SK-N-SH treated with all-trans-retinoic acid at 6 μM for 48 hours (cell line): ENCODE results near the gene LCTL.

Experiments
- RARB ChIP-seq: fragments of 250-450 bp; sonication (Bioruptor Pico); IDR thresholded peaks from 2 replicates; pipeline ENCODE4 v1.8.0; 2021; ENCODE audit warnings: mild to moderate bottlenecking, moderate library complexity
- SNAI2 ChIP-seq: fragments of 250-450 bp; sonication (Bioruptor Pico); IDR thresholded peaks from 2 replicates; pipeline ENCODE4 v1.5.0; 2020; ENCODE audit warnings: mild to moderate bottlenecking, moderate library complexity
- ZFP30 ChIP-seq: fragments of 450-650 bp; formaldehyde crosslinking; IDR thresholded peaks from 2 replicates; pipeline ENCODE4 v1.5.0; 2022; ENCODE audit warnings: mild to moderate bottlenecking, moderate library complexity
- TF ChIP-seq, protein P1 (sequence below): fragments of 250-450 bp; sonication (Bioruptor Pico); IDR thresholded peaks from 2 replicates; pipeline ENCODE4 v1.5.1; 2020; ENCODE audit warnings: low read depth, mild to moderate bottlenecking, moderate library complexity
- TF ChIP-seq, protein P2 (sequence below): fragments of 250-450 bp; sonication (Bioruptor Pico); IDR thresholded peaks from 2 replicates; pipeline ENCODE4 v1.5.0; 2020; ENCODE audit warnings: mild to moderate bottlenecking, moderate library complexity

DNA sequence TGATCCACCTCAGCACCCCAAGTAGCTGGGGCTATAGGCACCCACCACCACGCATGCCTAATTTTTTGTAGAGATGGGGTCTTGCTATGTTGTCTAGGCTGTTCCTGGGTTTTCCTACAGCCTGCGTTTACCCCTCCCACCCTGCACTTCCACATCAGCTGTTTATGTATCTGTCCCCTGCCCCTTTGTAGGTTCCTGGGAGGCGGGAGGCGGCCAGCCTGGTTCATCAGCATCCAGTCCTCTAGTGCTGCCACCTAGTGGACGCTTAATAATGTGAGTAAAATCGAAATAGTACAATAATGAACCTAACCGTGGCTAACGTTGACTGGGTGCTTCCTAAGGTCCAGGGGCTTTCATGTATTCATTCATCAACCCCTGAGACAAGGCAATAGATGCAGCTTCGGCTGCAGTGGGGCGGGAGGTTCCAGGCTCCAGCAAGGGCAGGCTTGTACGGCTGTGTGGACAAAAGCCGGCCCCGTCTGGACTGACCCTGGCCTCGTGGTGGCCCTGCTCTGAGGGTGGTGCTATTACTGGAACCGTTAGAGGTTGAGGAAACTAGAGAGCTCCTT lies 1.2 kb upstream of the LCTL start:
- no peak for TF ChIP-seq ZFP30 (CRISPR knock-in tag)
- TF ChIP-seq RARB: no peak
- TF ChIP-seq, protein P1, sequence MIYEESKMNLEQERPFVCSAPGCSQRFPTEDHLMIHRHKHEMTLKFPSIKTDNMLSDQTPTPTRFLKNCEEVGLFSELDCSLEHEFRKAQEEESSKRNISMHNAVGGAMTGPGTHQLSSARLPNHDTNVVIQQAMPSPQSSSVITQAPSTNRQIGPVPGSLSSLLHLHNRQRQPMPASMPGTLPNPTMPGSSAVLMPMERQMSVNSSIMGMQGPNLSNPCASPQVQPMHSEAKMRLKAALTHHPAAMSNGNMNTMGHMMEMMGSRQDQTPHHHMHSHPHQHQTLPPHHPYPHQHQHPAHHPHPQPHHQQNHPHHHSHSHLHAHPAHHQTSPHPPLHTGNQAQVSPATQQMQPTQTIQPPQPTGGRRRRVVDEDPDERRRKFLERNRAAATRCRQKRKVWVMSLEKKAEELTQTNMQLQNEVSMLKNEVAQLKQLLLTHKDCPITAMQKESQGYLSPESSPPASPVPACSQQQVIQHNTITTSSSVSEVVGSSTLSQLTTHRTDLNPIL (CRISPR knock-in tag): no peak
- no peak for TF ChIP-seq SNAI2 (CRISPR knock-in tag)
- TF ChIP-seq, protein P2, sequence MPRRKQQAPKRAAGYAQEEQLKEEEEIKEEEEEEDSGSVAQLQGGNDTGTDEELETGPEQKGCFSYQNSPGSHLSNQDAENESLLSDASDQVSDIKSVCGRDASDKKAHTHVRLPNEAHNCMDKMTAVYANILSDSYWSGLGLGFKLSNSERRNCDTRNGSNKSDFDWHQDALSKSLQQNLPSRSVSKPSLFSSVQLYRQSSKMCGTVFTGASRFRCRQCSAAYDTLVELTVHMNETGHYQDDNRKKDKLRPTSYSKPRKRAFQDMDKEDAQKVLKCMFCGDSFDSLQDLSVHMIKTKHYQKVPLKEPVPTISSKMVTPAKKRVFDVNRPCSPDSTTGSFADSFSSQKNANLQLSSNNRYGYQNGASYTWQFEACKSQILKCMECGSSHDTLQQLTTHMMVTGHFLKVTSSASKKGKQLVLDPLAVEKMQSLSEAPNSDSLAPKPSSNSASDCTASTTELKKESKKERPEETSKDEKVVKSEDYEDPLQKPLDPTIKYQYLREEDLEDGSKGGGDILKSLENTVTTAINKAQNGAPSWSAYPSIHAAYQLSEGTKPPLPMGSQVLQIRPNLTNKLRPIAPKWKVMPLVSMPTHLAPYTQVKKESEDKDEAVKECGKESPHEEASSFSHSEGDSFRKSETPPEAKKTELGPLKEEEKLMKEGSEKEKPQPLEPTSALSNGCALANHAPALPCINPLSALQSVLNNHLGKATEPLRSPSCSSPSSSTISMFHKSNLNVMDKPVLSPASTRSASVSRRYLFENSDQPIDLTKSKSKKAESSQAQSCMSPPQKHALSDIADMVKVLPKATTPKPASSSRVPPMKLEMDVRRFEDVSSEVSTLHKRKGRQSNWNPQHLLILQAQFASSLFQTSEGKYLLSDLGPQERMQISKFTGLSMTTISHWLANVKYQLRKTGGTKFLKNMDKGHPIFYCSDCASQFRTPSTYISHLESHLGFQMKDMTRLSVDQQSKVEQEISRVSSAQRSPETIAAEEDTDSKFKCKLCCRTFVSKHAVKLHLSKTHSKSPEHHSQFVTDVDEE (CRISPR knock-in tag): no peak
